Measurements from ENCODE around the gene EIF4G1.

DNA sequence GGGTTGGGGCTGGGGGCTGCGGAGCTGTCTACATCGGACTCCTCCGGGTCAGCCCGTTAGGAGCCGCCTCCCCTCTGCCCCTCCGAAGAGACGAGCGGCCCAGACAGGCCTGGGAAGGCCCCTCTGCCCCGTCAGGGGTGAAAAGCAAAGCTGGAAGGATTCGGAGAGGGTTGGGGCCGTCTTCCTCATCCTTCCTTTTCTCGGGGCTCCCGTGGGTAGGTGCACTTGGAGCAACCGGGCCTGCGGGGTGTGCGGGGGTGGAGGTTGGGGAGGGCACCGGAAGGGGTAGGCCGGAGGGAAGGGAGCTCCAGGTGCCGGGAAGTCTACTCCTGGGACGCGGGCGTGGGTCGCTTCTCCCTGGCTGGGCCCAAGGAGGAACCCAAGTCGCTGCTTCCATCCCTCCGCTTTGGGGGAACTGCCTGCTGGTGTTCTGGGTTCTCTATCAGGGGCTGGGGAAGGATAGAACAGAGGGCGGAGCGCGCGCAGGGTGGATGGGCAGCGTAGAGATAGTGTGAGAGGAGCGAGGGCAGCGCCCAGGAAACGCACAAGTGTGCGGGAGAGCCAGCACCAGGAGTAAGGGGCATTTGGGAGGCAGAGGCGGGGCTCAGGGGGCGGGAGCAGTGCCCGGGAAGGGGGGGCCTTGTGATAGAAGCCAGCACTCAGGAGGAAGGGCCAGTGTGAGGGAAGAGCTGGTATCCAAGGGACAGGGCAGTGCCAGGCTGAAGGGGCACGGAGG is 47.7 kb downstream of the EIF4G1 start:
- TF ChIP-seq POLR2AphosphoS5 (IDR thresholded peaks at IDR 0.05; ENCODE audit: borderline replicate concordance, low read depth, low read length) (peak; percentile 61), EZH2 (IDR thresholded peaks at IDR 0.05) (no peak), FOXP2 (optimal IDR thresholded peaks at IDR 0.05; ENCODE audit: control extremely low read depth, extremely low read length, insufficient read depth) (no peak)

All from SK-N-MC (cell line).